Measurements from ENCODE around the gene FOXD3. TPM values are rescaled to one million over a fixed set of nuclear protein-coding genes. Genes with fewer than 3 reads are reported as not detected.

Gene FOXD3
- total RNA-seq, 1 experiment from 2014 or later = 25.8 TPM

GRCh38 chr1:63305043-63305442 lies 17.3 kb upstream of the FOXD3 start:
- DNase-seq = no peak
- Histone ChIP-seq H3K4me1 (ENCODE audit: insufficient read depth, low read length) (peaks cover 3% of the 10 kb centered on the region; the same call in 1 of the 2 replicates), H3K14ac (ENCODE audit: insufficient read depth, low read length) (no peak overlapping the region), H3K23ac (ENCODE audit: insufficient read length, low read depth, low read length) (no peak overlapping the region), H3K79me2 (ENCODE audit: insufficient read depth, low read length) (no peaks in the 10 kb centered on the region), H2BK15ac (ENCODE audit: low read depth, low read length) (no peak overlapping the region), H4K5ac (ENCODE audit: insufficient read length, low read depth, low read length) (no peak overlapping the region), H2AFZ (ENCODE audit: low read length) (no peak overlapping the region), H4K20me1 (ENCODE audit: control insufficient read depth, insufficient read depth, insufficient read length) (no peaks in the 10 kb centered on the region), H3K27ac (ENCODE audit: insufficient read length, low read depth, low read length) (peak overlapping the region; percentile 95), H3K4ac (ENCODE audit: low read depth, low read length) (no peak overlapping the region), H2AK5ac (ENCODE audit: insufficient read length, low read length) (no peak overlapping the region), H3K4me2 (ENCODE audit: insufficient read depth, insufficient read length, low read length) (peak overlapping the region; percentile 39), H2BK5ac (ENCODE audit: insufficient read length, low read length) (no peak overlapping the region), H3K56ac (ENCODE audit: insufficient read length, low read depth, low read length) (no peak overlapping the region), H3K27me3 (ENCODE audit: insufficient read depth, low read length) (no peaks in the 10 kb centered on the region), H3K9ac (ENCODE audit: extremely low read depth, insufficient read length, low read length) (no peak overlapping the region), H3K79me1 (ENCODE audit: insufficient read depth, low read depth, low read length, poor library complexity, severe bottlenecking) (no peaks in the 10 kb centered on the region), H4K91ac (ENCODE audit: insufficient read length, low read depth, low read length) (no peak overlapping the region), H3K9me3 (ENCODE audit: control insufficient read depth, low read depth, low read length) (no peaks in the 10 kb centered on the region), H3K18ac (ENCODE audit: insufficient read length, low read depth, low read length) (no peak overlapping the region), H2BK12ac (ENCODE audit: insufficient read length, low read depth, low read length) (no peak overlapping the region), H2BK120ac (ENCODE audit: low read depth, low read length, poor library complexity, severe bottlenecking) (no peak overlapping the region), H3K23me2 (ENCODE audit: insufficient read length, low read depth, low read length, poor library complexity, severe bottlenecking) (no peaks in the 10 kb centered on the region), H3T11ph (ENCODE audit: low read length) (no peak overlapping the region), H4K8ac (replicated peaks; ENCODE audit: insufficient read length, low read depth, low read length) (no peak overlapping the region), H2BK20ac (ENCODE audit: low read depth, low read length, poor library complexity, severe bottlenecking) (no peak overlapping the region)
- Mint-ChIP-seq H3K36me3 (ENCODE audit: insufficient read depth in 1 of 3, low read depth in 3 of 3) (peaks cover 0 to 23% (median 6%) of the 10 kb centered on the region in 3 experiments; a peak in 5 of 7 replicates), H3K27ac (peak overlapping the region; percentile 0 to 98 (median 96); a peak in 6 of 7 replicates), H3K4me1 (peaks cover 33 to 36% of the 10 kb centered on the region in 2 experiments), H3K4me3 (peak overlapping the region; percentile 18 to 43; a peak in 4 of 5 replicates), H3K9me3 (peaks cover 0 to 6% of the 10 kb centered on the region in 2 experiments; a peak in 3 of 5 replicates), H3K27me3 (ENCODE audit: low read depth) (no peaks in the 10 kb centered on the region)
- TF ChIP-seq CTCF (conservative IDR thresholded peaks at IDR 0.05) = no peak

Measured in H9 (cell line).